Pancreas (tissue), 10 donors: Measurements from ENCODE around the gene DDX27. TPM values are rescaled to one million over a fixed set of nuclear protein-coding genes. Genes with fewer than 3 reads are reported as not detected.
A peak's percentile ranks its signal among the peaks of the same experiment; 100 is the strongest.
"Not testable (repeated sequence)": the region's sequence is repeated elsewhere in the genome, so short reads cannot be mapped to it uniquely, and the experiment has no call there.

ENCODE experiments used
- ATAC-seq, 4 donors: fragments of 200-7000 bp; cut with Tn5 transposase; one replicate each; pipeline versions ENCODE4 v1.8.0 to v1.9.1; 2020; ENCODE audit warnings: mild to moderate bottlenecking in 4 of 4, moderate library complexity in 4 of 4
- DNase-seq, 6 donors: peaks; one replicate each; pipeline ENCODE4 v3.0.0-alpha.2; 2020
- FAIRE-seq: peaks from 2 replicates; lab custom pipeline; 2012; peaks lifted over from hg19 to GRCh38; lab: Jason Lieb, UNC
- H3K27ac ChIP-seq, 4 donors: fragments of 200-600 bp; sonication (generic); 1 replicate in 3 of 4; 2 replicates in 1 of 4; pipeline versions ENCODE4 v1.5.0 to v1.8.0; 2020
- H3K27me3 ChIP-seq, 4 donors: fragments of 200-600 bp; one replicate each; pipeline ENCODE4 v1.8.0; 2021
- H3K36me3 ChIP-seq, 3 donors: fragments of 200-600 bp; sonication (generic) in 1 of 3; one replicate each; pipeline versions ENCODE4 v1.5.0 to v1.8.0; 2020 to 2021
- H3K4me1 ChIP-seq, 3 donors: fragments of 200-600 bp; one replicate each; pipeline ENCODE4 v1.8.0; 2021
- H3K4me3 ChIP-seq, 4 donors: fragments of 200-600 bp; sonication (generic) in 2 of 4; one replicate each; pipeline versions ENCODE4 v1.5.0 to v1.8.0; 2020 to 2021
- H3K9me3 ChIP-seq, 4 donors: fragments of 200-600 bp; one replicate each; pipeline ENCODE4 v1.8.0; 2021
- WGBS, 2 donors: extraction: QIAGEN DNeasy Blood & Tissue Kit; methylation state at CpG; one replicate each; pipeline ENCODE4 v1.1.7; 2013; 5-methylcytosine and 5-hydroxymethylcytosine counted together
- intact Hi-C, 3 donors: fragments of 100-400 bp; cut with DNase I; formaldehyde crosslinking; loops; one replicate each; pipeline versions ENCODE4 v1.11.1 to v1.14.2; 2022
- polyA plus RNA-seq, 2 donors: library from polyadenylated mRNA; stranded (reverse); fragments of 200-250 nt; gene quantifications; one replicate each; pipeline ENCODE4 v1.2.3, GENCODE V29; 2013
- total RNA-seq, 6 donors: library from RNA; stranded (reverse); fragmentation: NEBNext Ultra II Directional in 4 of 6; extraction: Animal tissue kit (Norgen Biotek cat#: 25700) in 4 of 6; gene quantifications; one replicate each; pipeline versions ENCODE4 v1.2.1 to v1.2.4, GENCODE V29; 2021 to 2023
- TF ChIP-seq, protein P1 (sequence below), 4 donors: fragments of 200-600 bp; sonication (generic) in 3 of 4; IDR thresholded peaks; one replicate each; pipeline versions ENCODE4 v1.5.0 to v1.8.0; 2021; ENCODE audit warnings: antibody characterized with exemption in 4 of 4
- donor health status: healthy with polysubstance abuse.
- donor health status: DM: no; HTN: no; CAD: no; lungs with moderate emphysema.
- donor health status: DM: no; HTN: no; CAD: no.
- donor health status: control.
- donor health status: control.
- donor health status: Bipolar disorder and iron deficiency.
- donor health status: DM: yes; HTN: yes; CAD: no.
- donor health status: DM: no; HTN: no; CAD: no.
- donor health status: DM: no; HTN: no; CAD: no.
- donor health status: DM: yes; HTN: yes; CAD: no.

The DDX27 gene
- total and polyA plus RNA-seq, 8 donors, result 12.0 to 33.0 (median 17.4) TPM

DNA sequence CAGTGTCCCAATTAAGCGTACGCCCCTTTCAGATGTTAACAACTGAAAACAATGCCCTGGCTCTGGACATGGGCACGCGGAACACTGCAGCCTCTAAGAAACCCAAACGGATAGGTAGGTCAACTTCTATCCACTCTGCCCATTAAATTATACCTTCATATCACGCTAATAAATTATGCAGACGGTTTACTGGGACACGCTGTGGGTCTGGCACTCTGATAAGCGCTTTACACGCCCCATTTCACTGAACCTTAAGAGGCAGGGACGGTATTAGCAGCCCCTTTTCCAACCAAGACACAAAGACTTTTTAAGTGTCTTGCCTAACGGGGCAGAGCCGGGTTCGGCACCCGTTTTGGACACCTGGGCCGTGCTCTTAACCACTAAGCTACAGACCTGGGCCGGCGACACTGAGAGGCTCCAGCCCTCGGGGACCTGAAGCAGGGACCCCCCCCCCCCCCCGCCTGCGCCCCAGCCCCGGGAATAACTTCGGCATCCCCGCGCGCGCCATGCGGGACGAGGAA is 31.8 kb upstream of the DDX27 start:
- peak overlapping the region; percentile 67 to 93 (median 82) for H3K27ac ChIP-seq
- FAIRE-seq, result no peak
- 1% methylated on average over 27 to 29 of the region's 29 CpGs for WGBS, 2 donors
- peak in 3 of 4 donors; percentile 1 to 9 (median 5) for ATAC-seq
- peak overlapping the region; percentile 45 to 92 (median 60) for H3K4me3 ChIP-seq
- H3K27me3 ChIP-seq, result no peaks in the 10 kb centered on the region
- no peaks in the 10 kb centered on the region for H3K9me3 ChIP-seq
- H3K36me3 ChIP-seq, result no peaks in the 10 kb centered on the region
- peaks cover 11 to 28% (median 22%) of the 10 kb centered on the region in 3 donors for H3K4me1 ChIP-seq
- intact Hi-C loops, result no loop called here
- peak in 5 of 6 donors; percentile 8 to 79 (median 47) for DNase-seq
- TF ChIP-seq, protein P1, sequence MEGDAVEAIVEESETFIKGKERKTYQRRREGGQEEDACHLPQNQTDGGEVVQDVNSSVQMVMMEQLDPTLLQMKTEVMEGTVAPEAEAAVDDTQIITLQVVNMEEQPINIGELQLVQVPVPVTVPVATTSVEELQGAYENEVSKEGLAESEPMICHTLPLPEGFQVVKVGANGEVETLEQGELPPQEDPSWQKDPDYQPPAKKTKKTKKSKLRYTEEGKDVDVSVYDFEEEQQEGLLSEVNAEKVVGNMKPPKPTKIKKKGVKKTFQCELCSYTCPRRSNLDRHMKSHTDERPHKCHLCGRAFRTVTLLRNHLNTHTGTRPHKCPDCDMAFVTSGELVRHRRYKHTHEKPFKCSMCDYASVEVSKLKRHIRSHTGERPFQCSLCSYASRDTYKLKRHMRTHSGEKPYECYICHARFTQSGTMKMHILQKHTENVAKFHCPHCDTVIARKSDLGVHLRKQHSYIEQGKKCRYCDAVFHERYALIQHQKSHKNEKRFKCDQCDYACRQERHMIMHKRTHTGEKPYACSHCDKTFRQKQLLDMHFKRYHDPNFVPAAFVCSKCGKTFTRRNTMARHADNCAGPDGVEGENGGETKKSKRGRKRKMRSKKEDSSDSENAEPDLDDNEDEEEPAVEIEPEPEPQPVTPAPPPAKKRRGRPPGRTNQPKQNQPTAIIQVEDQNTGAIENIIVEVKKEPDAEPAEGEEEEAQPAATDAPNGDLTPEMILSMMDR (IDR thresholded peaks at IDR 0.05), result no peak

DNA sequence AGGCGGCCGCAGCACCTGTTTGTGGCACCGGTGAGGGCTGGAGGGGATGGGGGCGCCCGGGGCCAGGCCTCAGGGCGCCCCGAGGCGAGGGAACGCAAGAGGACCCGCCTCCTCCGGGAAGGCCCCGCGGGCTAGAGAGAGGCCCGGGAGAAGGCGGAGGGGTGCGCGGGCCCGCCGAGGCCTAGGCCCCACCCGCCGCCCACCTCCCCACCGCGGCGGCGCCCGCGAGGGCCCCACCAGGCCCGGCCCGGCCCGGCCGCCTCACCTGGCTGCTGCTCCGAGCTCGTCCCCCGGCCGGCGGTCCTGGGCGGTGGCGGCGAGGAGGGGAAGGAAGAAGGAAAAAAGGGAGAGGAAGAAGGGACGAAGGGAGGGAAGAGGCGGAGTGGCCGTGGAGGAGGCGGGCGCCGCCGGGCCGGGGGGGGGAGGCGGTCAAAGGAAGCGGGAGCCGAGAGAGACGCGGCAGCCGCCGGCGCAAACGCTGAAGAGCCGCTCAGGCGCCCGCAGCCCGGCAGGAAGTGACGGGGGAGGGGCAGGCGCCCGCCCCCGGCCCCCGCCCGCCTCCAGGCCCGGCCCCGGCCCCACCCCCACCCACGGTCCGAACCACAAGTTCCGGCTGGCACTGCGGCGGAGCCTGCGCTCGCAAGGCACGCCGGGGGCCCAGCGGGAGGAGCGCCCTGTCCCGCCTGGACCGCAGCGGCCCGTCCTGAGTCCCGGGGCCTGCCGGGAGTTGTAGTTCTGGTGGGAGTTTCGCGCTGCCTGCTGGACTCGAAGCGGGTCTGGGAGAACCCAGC is 31.2 kb upstream of the DDX27 start, which contains the start of gene STAU1:
Gene STAU1, minus strand, starts transcription at position 484 of the 791 bp plus-strand sequence. CDS start 22,133 bp downstream, outside the sequence.
- Histone ChIP-seq H3K27ac (peak within 1 kb of the TSS; percentile 67 to 93 (median 82)), H3K36me3 (no peaks in the 10 kb centered on the region), H3K4me3 (peak within 1 kb of the TSS; percentile 45 to 92 (median 60)), H3K27me3 (no peaks in the 10 kb centered on the region), H3K4me1 (peaks cover 11 to 24% (median 19%) of the 10 kb centered on the region in 3 donors), H3K9me3 (no peaks in the 10 kb centered on the region)
- FAIRE-seq (no peak), DNase-seq (peak; percentile 95 to 98 (median 96)), ATAC-seq (peak; percentile 88 to 95 (median 94))
- intact Hi-C loops, result no loop called here
- 0% methylated on average over 48 to 87 of the region's 89 CpGs for WGBS, 2 donors
- TF ChIP-seq, protein P1 (IDR thresholded peaks at IDR 0.05), result no peak

DNA sequence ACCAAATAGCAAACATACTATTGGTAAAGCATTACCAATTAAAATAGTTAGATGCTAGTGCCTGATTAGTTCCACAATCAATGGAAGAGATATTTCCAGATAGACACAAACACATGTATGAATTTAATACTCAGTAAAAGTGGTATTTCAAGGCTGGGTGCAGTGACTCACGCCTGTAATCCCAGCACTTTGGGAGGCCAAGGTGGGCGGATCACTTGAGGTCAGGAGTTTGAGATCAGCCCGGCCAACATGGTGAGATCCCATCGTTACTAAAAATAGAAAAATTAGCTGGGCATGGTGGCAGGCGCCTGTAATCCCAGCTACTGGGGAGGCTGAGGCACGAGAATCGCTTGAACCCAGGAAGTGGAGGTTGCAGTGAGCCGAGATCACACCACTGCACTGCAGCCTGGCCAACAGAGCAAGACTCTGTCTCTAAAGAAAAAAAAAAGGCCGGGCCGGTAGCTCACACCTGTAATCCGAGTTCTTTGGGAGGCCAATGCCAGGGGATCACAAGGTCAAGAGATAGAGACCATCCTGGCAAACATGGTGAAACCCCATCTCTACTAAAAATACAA is 26.2 kb upstream of the DDX27 start:
- H3K4me3 ChIP-seq, H3K27me3 ChIP-seq, H3K27ac ChIP-seq, FAIRE-seq, H3K9me3 ChIP-seq, H3K36me3 ChIP-seq, intact Hi-C loops, ATAC-seq, H3K4me1 ChIP-seq: not testable (repeated sequence)
- peak in 1 of 6 donors; percentile 2 for DNase-seq
- 75 to 76% methylated on average over 11 of the region's 11 CpGs for WGBS, 2 donors

DNA sequence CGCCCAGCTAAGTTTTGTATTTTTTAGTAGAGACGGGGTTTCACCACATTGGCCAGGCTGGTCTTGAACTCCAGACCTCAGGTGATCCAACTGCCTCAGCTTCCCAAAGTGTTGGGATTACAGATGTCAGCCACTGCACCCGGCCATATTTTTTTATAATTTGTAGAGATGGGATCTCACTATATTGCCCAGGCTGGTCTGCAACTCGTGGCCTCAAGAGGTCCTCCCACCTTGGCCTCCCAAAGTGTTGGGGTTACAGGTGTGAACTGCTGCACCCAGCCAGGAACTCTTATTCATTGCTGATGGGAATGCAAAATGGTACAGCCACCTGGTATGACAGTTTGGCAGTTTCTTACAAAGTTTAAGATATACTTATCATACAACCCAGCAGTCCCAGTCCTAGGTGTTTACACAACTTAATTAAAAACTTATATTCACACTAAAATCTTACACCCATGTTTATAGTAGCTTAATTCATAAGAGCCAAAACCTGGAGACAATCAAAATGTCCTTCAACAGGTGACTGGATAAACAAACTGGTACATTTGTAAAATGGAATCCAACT is 19.4 kb upstream of the DDX27 start:
- no peaks in the 10 kb centered on the region for H3K9me3 ChIP-seq
- ATAC-seq (peak; percentile 43 to 82 (median 60)), FAIRE-seq (no peak), DNase-seq (peak in 1 of 6 donors; percentile 7)
- H3K27ac ChIP-seq, result peak overlapping the region in 1 of 4 donors; percentile 41
- intact Hi-C loops, result no loop called here
- no peaks in the 10 kb centered on the region for H3K36me3 ChIP-seq
- H3K4me1 ChIP-seq, result no peaks in the 10 kb centered on the region
- H3K27me3 ChIP-seq, result no peaks in the 10 kb centered on the region
- no peak overlapping the region for H3K4me3 ChIP-seq
- TF ChIP-seq, protein P1 (IDR thresholded peaks at IDR 0.05), result no peak
- WGBS, 2 donors, result 68 to 72% methylated on average over 4 of the region's 4 CpGs

DNA sequence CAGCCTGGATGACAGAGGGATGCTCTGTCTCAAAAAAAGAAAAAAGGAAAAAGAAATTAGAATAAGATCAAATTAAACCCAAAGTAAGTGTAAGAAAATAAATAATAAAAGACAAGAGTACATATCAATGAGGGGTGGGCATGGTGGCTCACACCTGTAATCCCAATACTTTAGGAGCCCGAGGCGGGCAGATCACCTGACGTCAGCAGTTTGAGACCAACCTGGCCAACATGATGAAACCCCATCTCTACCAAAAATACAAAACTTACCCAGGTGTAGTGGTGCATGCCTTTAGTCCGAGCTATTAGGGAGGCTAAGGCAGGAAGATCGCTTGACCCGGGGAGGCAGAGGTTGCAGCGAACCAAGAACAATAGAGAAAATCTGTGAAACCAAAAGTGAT is 16.2 kb upstream of the DDX27 start:
- FAIRE-seq (no peak), ATAC-seq (no peak), DNase-seq (peak in 1 of 6 donors; percentile 12)
- no peaks in the 10 kb centered on the region for H3K36me3 ChIP-seq
- TF ChIP-seq, protein P1 (IDR thresholded peaks at IDR 0.05), result no peak
- H3K27ac ChIP-seq, result no peak overlapping the region
- no peaks in the 10 kb centered on the region for H3K4me1 ChIP-seq
- H3K9me3 ChIP-seq, result no peaks in the 10 kb centered on the region
- H3K27me3 ChIP-seq, result no peaks in the 10 kb centered on the region
- intact Hi-C loops, result no loop called here
- H3K4me3 ChIP-seq, result no peak overlapping the region
- WGBS, 2 donors, result 90 to 95% methylated on average over 7 of the region's 7 CpGs
